ENCODE results near the gene TMEM156.
"Not testable (repeated sequence)": the region's sequence is repeated elsewhere in the genome, so short reads cannot be mapped to it uniquely, and the experiment has no call there.

The TMEM156 gene

DNA sequence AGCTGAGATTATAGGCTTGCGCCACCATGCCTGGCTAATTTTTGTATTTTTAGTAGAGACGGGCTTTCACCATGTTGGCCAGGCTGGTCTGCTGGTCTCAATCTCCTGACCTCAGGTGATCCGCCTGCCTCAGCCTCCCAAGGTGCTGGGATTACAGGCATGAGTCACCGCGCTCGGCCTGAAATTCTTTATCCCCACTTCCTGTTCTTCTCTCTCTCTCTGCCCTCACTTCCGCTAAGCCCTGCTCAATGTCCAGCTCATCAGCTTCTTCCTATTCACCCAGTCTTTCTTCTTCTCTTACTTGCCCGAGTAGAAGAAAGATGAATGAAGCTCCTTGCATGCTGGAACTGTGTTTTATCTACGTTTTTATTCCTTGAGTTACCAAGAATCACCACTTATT, 43.9 kb downstream of the TMEM156 start:
- DNase-seq = not testable (repeated sequence)

DNA sequence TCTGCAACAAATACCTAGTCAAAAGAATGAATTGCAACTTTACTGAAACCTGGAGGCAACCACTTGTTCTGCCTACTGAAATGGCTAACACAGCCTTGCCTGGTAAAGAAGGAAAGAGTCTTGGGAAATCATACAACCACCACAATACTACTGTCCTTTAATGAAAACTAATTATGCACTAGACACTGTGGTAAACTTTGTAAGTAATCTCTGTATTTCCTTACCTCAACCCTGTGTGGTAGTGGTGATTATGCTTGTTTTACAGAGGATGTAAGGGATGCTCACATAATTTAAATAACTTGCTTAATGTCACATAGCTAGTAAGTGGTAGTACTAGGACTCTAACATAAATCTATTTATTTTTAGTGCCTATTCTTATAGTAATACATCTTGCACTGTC, 44.7 kb downstream of the TMEM156 start:
- no peak for DNase-seq

DNA sequence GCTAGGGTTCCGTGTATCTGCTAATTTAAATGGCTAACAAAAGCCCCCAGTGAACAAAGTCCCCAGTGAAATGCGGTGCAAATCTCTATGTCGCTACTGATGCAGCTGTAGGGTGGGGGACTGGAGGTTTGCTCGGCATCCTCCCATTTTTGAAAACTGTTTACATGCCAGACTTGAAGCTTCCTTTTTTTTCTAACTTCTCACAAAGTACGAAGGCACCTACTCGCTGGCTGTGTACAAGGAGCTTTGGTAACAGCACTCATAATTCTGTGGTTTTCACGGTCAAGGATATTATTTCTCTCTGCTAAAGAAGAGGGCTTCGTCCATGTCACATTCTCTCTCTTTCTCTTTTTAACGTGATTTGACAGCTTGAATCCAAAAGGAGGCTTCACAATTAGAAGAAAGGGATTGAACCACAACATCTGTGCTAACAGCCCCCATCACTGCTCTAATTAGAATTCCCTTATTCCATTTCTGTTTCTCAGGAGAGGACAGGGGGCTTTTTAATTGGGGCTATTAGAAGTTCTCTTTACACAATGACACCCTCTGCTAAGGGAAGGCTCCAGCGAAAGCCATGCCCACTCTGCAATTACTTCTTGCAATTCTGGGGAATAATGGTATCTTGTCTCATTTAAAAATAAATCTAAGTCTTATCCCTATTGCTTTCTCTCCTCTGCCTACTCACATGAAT, 46.7 kb downstream of the TMEM156 start:
- DNase-seq = no peak

DNA sequence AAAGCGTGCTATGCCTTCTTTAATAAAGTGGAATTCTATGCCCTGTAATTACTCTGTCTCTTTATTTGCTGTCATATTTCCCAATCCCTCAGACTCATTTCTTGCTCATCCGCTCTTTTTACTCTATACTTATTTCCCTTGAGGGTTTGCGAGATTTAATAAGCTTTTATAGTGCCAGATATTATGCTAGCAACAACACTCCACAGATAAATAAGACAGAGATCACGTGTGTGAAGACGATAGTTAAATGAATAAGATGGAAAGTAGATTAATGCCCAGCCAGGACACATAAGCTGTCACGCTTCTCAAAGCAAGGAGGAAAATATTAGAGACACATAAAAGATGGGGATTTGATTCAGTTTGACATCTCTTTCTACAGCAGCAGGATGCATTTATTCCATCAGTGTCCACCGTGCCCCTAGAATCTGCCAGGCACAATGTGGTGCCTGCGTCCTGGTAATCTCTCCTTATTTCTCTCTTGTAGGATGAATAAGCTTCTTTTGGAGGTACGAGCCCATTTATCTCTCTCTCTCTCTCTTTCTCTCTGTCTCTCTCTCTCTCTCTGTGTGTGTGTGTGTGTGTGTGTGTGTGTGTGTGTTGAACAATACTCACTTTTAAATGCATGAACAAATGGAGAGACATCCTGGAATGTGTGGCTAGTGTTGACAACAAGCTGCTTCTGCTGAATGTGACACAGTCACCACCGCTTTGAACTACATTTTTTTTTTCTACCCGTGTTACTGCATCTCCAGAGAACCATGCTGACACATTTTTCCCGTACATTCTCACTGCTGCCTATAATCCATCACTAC, 48.2 kb downstream of the TMEM156 start:
- DNase-seq = no peak

DNA sequence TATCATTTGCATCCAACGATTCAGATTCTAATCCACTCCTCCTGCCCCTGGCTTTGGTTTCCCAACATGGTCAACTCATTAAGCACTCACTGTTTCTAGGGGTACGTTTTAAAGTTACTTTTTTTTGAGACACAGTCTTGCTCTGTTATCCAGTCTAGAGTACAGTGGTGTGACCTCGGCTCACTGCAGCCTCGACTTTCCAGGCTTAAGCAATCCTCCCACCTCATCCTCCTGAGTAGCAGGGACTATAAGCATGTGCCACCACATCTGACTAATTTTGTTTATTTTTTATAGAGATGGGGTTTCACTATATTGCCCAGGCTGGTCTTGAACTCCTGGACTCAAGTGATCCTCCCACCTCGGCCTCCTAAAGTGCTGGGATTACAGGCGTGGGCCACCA, 48.9 kb downstream of the TMEM156 start:
- no peak for DNase-seq

DNA sequence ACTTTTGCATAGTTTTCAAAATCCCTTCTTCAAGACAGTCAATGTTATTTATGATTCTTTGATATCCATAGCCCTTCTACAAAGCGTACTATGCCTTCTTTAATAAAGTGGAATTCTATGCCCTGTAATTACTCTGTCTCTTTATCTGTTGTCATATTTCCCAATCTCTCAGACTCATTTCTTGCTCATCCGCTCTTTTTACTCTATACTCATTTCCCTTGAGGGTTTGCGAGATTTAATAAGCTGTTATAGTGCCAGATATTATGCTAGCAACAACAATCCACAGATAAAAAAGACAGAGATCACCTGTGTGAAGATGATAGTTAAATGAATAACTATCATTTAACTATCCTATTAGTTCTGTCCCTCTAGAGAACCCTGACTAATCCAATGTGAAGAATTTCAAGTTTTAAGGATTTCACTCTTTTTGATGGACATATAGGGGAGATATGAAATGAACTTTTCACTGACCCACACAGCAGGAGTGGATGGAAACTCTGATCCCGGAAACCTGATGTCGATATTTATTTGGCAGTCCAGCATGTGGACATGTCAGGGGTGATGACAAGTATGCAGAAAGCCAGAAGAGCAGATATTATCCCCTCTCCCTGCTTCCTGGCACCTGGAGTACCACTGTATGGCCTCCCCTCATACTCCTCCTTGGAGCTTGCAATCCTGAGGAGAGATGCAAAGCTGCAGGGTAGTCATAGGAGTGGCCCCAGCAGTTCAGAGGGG, 49.7 kb downstream of the TMEM156 start:
- DNase-seq = no peak

DNA sequence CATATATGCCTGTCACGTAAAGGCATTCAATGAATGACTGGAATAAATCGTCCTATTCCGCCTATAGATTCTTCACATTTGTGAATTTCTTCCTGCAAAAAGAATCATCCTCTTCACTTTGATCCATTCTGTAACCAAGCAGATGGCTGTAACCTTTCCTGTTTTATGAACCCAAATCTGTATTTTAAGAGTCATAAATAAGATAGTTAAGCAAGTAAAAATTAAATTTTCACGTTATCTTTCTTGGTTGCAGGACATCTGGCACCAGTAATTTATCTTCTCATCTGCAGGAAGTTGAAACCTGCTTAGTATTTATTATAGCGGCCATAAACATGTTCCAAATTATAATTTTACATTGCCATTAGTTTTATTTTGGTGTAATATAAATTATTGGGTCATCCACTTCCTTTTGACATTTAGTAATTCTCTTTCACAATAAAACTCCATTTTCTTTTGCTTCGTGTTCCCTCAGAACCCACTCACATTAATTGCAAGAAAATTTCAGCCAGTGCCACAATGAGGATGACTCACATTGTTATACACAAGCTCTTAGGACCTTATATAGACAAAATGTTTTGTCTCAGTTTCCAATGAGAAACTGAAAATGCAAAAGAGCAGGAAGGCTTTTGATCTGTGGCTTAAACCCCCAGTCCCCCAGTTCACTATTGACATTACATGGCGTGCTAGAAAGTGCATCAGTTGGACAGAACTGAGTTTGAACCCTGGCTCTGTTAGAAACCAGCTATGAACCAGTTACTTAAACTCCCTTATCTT, 51.1 kb downstream of the TMEM156 start:
- DNase-seq = no peak

DNA sequence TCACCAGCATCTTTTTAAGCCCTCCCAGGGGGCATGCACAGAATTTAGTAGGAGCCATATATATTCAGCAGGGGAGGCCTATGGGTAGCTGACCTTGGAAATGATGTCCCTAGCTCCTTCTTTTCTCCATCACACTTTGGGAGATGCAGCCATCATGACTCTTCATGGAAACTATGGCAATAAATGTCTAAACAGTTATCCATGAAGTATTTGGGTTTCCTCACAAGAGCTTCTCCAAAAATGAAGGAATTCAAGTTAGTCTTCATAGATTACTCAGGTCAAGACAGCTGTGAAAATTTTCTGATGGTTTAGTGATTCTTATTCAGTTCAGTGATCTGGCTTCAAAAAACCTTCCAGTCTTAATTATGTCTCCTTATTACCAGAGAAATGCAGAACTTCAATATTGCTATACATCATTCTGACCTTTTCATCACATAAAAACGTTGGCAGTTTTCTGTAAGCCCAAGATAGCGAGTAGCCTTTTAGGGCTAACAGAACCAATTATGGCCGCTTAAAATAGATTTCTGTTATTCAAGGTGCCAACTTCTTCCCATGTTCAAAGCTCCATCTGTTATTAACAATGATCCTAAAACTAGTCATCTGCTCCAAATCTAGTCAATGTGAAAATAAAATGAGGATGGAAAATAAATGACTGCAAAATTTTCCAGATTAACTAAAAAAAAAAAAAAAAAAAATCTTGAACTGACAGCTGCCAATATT, 52.5 kb downstream of the TMEM156 start:
- DNase-seq = no peak

DNA sequence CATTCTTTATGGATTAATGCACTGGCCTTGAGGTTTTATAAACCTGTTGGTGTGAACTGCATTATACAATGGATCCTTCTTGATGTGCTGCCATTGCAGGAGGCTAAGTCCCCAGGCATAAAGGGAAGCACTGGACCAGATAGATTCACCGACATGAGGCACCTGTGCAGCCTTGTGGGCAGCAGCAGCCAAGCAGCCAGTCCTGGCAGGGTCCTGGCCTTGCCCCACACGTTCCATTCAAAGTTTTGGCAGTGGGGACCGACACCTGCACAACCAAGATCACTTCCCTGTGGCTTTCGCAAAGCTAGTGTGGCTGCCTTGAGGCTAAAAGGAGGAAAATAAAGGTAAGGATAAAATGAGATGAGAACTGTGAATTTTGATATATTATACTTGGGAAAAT, 53.1 kb downstream of the TMEM156 start:
- no peak for DNase-seq

DNA sequence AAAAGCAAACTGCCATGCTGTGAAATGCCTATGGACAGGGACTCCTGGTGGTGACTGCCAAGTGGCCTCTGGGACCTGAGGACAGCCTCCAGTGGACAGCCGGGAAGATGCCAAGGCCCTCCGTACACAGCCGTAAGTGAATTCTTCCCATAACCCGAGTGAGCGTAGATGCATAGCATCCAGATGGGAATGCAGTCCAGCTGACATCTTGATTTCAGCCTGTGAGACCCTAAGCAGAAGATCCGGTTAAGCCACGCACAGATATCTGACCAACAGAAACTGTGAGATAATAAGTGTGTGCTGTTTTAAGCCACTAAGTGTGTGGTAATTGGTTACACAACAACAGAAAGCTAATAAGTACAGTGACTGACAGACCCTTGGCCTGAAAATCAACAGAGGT, 55.9 kb downstream of the TMEM156 start:
- no peak for DNase-seq

DNA sequence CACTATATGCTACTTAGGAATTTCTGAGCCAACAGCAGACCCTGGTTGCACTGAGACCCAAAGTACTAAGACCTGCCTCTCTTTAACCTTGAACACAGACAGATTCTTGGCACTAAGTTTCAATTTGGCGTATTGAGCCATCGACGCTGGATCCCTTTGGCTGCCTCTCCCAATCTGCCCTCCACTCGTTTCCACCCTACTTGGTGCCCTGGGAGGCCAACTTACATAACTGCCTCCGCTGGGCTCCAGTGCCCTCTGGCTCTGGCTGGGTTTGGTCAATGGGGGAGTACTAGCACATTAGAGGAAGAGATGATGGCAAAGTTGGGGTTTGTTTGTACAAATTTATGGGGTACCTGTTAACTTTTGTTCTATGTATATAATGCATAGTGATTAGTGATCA, 63.5 kb downstream of the TMEM156 start:
- no peak for DNase-seq

DNA sequence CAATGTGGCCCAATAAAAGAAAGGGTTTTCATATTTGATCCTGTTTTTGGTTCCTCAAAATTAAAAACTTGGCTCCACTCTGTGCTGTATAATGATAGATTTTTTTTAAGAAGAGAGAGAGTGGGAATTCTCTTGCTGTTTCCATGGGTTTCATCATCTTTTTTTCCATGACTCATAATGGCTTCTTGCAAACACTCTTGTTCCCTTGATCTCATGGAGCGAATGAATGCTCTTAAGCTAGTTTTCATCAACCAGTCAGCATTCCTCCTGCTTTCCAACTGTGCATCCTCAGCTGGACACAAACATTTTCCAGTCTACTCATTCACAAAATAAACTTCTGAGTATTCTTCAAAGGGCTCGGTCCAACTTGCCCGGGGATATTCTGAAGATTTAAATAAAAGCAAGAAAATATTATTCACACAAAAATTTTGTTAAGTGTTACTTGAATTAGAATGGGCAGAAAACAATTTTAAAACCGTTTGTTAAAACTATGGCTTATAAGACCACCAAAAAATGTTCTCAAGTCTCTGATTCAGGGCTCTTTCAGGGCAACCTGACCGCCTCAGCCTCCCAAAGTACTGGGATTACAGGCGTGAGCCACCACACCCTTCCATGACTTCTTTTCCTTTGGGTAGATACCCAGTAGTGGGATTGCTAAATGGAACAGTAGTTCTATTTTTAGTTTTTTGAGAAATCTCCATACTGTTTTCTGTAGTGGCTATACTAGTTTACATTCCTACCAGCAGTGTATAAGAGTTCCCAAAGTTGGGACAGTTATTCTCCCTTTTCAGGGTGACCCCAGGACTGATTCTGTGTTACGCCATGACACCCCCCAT, 64.7 kb downstream of the TMEM156 start:
- DNase-seq = no peak

DNA sequence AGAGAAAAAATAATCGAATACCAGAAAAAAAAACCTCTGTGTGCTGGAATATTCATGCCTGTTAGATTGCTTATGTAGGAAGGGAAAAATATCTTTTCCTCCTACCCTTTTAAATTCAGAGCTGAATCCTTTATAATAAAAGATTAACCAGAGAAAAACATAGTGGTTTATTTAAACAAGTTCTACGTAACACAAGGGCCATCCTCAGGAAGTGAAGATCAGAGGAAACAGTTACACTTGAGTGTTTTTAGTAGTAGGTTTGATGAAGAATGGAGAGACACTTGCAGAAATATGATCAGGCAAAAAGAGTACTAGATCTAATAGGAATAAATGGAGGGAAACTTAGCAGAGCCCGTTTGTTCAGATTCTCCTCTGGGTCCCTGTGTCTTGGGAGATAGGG, 66.3 kb downstream of the TMEM156 start:
- DNase-seq = no peak

DNA sequence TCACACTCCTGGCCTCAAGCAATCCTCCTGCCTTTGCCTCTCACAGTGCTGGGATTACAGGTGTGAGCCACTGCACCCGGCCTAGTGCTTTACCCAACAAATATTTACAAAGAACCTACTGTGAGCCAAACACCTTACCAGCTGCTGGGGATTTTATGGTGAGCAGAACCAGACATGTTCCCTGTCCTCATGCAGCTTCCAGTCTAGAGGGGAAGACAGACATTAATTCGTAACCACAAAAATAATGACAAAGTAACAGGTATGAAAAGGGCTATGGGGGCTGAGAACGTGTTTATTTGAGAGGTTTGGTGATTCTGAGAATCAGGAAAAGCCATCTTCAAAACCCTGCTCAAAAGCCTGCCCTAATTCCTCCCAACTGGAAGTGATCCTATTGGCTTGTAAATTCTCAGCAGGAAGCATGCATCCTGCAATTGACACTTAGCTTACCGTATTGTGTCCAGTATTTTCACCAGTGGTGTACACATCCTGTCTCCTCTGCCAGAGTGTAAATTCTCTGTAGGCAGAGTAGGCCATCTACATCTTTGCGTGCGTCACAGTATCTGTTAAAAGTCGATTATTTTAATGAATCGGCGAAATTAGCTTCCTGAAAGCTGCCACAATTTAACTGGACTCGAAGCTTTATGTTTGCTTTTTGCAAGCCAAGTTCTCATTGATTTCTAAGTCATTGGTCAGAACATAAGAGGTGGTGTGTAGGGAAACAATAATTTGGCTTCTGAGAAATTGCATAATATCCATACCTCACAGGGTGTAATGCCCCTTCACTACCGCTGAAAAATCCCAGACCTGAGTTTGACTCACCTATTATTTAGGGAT, 67.0 kb downstream of the TMEM156 start:
- DNase-seq = no peak

DNA sequence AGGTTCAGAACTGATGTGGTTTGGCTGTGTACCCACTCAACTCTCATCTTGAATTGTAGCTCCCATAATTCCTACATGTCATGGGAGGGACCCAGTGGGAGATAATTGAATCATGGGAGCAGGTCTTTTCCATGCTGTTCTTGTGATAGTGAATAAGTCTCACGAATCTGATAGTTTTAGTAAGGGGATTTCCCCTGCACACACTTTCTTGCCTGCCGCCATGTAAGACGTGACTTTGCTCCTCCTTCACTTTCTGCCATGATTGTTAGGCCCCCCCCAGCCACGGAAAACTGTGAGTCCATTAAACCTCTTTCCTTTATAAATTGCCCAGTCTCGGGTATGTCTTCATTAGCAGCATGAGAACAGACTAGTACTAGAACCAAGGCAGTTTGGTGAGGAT, 73.0 kb downstream of the TMEM156 start:
- not testable (repeated sequence) for DNase-seq

DNA sequence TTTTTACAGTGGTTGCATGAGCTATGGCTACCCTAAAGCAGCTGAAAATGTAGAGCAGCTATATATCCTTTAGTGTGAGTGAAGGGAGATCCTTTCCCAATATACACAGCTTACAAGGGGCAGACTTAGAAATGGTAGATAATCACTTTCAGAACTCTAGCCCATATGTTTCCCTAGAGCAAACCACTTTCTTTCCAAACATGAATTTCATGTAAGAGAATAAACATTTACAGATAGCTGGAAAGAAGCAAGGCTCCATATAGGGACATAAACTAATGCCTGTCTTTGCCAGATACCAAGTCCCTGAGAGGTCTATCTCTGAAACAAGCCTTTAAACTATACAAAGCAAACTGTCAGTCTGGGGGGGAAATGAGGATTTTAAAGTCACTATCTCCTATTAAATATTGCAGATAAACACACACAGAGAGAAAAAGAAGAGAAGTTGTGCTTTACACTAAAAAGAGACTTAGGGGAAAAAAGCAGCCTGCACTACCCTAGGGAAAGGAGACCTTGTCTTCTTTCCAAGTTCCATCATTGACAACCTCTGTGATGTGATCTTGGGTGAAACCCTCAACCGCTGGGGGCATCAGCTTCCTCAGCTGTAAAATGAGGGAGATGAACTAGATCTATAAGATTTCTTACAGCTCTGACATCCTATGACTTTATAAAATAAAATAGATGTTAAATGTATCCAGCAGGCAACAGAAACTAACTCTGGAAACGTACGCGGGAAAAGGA, 73.6 kb downstream of the TMEM156 start:
- no peak for DNase-seq

DNA sequence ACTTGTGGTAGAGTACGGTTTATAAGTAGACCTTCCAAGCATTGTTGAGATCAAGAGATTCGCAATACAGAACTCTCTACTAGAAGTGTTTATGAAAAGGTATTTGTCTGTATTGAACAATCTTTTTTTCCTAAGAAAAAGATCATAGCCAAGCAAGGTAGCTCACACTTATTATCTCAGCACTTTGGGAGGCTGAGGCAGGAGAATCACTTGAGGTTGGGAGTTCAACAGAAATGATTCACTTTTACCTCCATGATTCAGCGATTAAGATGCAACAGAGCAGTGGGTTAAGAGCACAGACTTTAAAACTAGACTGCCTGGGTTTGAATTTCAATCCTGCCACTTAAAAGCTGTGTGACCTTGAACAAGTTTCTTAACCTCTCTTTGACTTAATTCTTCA, 74.3 kb downstream of the TMEM156 start:
- DNase-seq = no peak

DNA sequence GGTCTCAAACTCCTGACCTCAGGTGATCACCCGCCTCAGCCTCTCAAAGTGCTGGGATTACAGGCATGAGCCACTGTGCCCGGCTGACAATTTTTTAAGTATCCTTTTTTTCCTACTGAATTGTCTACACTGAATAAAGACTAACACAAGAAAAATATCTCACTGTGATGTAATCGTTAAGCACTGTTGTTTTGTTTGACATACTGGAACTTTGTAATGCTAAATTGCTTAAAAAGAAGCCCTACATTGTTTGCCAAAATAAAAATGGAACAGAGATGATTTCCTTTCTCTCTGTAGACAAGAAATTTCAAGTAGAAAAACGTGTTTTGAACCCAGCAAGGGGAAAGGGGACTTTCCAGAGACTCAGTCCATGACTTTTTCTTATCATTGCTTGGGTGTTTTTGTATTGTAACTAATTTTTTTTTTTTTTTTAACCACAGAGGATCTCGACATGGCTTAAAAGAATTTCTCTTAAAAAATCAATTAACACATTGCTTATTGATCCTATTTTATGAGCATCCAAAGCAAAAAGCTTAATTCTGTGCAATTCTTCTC, 74.9 kb downstream of the TMEM156 start:
- no peak for DNase-seq

DNA sequence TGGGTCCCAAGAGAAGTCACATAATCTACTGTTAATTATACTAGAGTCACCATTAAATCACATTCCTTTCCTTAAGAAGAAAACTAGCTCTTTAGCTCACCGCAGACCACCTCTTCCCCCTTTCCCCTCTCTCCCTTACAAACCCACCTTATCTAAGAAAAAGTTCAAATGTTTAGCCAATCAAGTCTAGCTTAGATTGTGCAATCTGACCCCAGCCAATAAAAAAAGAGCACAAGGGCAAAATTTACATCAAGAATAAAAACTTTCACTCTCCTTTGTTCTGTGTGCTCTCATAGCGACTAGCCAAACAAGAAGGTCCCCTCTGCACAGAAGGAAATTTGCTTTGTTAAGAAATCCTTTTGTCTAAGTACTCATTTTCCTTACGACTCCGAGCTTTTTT, 76.3 kb downstream of the TMEM156 start:
- DNase-seq = no peak

All from stimulated activated CD4-positive, alpha-beta T cell treated with anti-CD3 and anti-CD28 coated beads, Interleukin-4, amount 100 ng/mL, for 1 hour (primary cell).